ENCODE data around the gene MFAP4.

The MFAP4 gene, protein sequence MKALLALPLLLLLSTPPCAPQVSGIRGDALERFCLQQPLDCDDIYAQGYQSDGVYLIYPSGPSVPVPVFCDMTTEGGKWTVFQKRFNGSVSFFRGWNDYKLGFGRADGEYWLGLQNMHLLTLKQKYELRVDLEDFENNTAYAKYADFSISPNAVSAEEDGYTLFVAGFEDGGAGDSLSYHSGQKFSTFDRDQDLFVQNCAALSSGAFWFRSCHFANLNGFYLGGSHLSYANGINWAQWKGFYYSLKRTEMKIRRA

DNA sequence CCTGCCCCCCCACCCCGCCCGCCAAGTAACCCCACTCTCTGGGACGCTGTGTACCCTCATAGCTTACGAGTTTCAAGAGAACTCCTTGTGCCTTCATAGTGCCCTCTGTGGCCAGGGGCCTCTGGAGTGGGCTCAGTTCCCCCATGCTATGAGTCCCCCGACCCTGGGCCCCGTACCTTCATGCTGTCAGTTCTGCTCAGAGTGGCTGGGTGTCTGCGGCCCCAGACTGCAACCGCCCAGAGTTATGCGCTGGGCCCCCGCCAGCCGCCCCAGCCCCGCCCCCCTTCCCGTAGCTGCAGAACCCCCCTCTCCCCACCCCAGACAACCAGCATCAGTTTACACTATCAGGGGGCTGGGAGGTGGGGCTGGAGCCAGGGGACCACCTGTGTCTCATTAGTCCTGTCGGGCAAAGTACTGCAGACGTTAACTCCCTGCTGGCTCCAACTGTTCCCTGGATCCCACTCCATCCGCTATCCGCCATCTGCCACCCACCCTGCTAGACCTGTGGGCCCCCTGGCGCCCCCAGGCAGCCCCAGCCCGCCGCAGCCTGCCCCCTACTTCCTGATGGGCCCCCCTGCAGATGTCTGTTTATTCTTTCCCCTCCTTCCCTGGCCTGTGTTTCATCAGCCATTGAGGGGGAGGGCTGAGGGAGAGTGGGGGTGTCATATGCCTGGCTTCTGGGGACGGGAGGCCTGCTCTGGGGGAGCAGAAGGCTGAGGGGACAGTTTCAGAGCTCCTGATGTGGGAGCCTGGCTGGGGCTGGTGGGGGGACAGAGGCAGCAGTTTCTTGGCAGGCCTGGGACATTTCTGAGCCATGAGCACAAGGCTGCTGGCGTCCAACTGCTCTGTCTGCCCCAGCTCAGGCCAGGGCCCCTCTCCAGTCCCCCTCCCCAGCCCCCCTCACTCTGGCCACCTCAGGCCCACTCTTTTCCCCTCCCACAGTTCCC is at the start of gene MFAP4:
Gene MFAP4, minus strand, starts transcription at position 217 of the 947 bp plus-strand sequence. Its CDS starts 35 bp downstream, at position 182.
- Histone ChIP-seq H3K27ac (ENCODE audit: extremely low read depth, low read depth, low read length) (peak within 1 kb of the TSS; percentile 53; the same call in 1 of the 2 replicates), H3K36me3 (ENCODE audit: control insufficient read depth in 2 of 2, insufficient read depth in 1 of 2, low read length in 2 of 2) (peaks cover 7 to 32% of the 10 kb centered on the region in 2 experiments), H3K9me3 (ENCODE audit: control insufficient read depth, insufficient read depth, low read depth, low read length) (no peaks in the 10 kb centered on the region), H3K4me3 (ENCODE audit: low read depth, low read length) (no peak within 1 kb of the TSS), H3K4me1 (ENCODE audit: control insufficient read depth, insufficient read depth, low read length) (peaks cover 17% of the 10 kb centered on the region)
- ChIA-PET POLR2A (interaction anchor here (0.6 to 5.6 kb wide), 3 partner anchors 9 to 34 kb away, joined by 3 to 57 read pairs (median 3); partner anchors contain the start of genes B9D1 and MAPK7), CTCF (interaction anchor here (2.0 kb wide), 1 partner anchor 24 kb away, joined by 11 read pairs; the partner anchor contains the start of gene B9D1)
- TF ChIP-seq SP7 (tag by site-specific recombination; IDR thresholded peaks at IDR 0.05) (no peak), ZBTB20 (tag by site-specific recombination; IDR thresholded peaks at IDR 0.05) (peak; percentile 62; the same call in 1 of the 2 replicates), ZFHX2 (tag by site-specific recombination; conservative IDR thresholded peaks at IDR 0.05) (peak; percentile 94), ZNF24 (tag by site-specific recombination; IDR thresholded peaks at IDR 0.05) (0 out of 2 replicates have a peak, but pooled peaks have one; percentile 28), GLIS1 (tag by site-specific recombination; IDR thresholded peaks at IDR 0.05) (peak; percentile 99), GLIS2 (tag by site-specific recombination; IDR thresholded peaks at IDR 0.05) (peak; percentile 93), PRDM1 (tag by site-specific recombination; IDR thresholded peaks at IDR 0.05) (no peak), ZNF335 (tag by site-specific recombination; conservative IDR thresholded peaks at IDR 0.05) (no peak), ZBTB21 (tag by site-specific recombination; IDR thresholded peaks at IDR 0.05) (0 out of 2 replicates have a peak, but pooled peaks have one; percentile 20), WT1 (tag by site-specific recombination; IDR thresholded peaks at IDR 0.05) (peak; percentile 26), ZIC2 (tag by site-specific recombination; IDR thresholded peaks at IDR 0.05) (peak; percentile 100), EGR2 (tag by site-specific recombination; IDR thresholded peaks at IDR 0.05; ENCODE audit: low read depth) (peak; percentile 58; the same call in 1 of the 2 replicates), ZNF138 (tag by site-specific recombination; IDR thresholded peaks at IDR 0.05; ENCODE audit: borderline replicate concordance) (no peak), SCRT1 (tag by site-specific recombination; IDR thresholded peaks at IDR 0.05; ENCODE audit: borderline replicate concordance) (no peak), ZNF48 (tag by site-specific recombination; IDR thresholded peaks at IDR 0.05) (no peak), ZNF514 (tag by site-specific recombination; IDR thresholded peaks at IDR 0.05) (no peak), ZNF121 (tag by site-specific recombination; IDR thresholded peaks at IDR 0.05) (no peak)
- TF ChIP-seq, protein P1, sequence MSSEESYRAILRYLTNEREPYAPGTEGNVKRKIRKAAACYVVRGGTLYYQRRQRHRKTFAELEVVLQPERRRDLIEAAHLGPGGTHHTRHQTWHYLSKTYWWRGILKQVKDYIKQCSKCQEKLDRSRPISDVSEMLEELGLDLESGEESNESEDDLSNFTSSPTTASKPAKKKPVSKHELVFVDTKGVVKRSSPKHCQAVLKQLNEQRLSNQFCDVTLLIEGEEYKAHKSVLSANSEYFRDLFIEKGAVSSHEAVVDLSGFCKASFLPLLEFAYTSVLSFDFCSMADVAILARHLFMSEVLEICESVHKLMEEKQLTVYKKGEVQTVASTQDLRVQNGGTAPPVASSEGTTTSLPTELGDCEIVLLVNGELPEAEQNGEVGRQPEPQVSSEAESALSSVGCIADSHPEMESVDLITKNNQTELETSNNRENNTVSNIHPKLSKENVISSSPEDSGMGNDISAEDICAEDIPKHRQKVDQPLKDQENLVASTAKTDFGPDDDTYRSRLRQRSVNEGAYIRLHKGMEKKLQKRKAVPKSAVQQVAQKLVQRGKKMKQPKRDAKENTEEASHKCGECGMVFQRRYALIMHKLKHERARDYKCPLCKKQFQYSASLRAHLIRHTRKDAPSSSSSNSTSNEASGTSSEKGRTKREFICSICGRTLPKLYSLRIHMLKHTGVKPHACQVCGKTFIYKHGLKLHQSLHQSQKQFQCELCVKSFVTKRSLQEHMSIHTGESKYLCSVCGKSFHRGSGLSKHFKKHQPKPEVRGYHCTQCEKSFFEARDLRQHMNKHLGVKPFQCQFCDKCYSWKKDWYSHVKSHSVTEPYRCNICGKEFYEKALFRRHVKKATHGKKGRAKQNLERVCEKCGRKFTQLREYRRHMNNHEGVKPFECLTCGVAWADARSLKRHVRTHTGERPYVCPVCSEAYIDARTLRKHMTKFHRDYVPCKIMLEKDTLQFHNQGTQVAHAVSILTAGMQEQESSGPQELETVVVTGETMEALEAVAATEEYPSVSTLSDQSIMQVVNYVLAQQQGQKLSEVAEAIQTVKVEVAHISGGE (tag by site-specific recombination; conservative IDR thresholded peaks at IDR 0.05; ENCODE audit: low read depth): no peak
- TF ChIP-seq, protein P2, sequence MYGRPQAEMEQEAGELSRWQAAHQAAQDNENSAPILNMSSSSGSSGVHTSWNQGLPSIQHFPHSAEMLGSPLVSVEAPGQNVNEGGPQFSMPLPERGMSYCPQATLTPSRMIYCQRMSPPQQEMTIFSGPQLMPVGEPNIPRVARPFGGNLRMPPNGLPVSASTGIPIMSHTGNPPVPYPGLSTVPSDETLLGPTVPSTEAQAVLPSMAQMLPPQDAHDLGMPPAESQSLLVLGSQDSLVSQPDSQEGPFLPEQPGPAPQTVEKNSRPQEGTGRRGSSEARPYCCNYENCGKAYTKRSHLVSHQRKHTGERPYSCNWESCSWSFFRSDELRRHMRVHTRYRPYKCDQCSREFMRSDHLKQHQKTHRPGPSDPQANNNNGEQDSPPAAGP (tag by site-specific recombination; IDR thresholded peaks at IDR 0.05): no peak
- TF ChIP-seq, protein P3, sequence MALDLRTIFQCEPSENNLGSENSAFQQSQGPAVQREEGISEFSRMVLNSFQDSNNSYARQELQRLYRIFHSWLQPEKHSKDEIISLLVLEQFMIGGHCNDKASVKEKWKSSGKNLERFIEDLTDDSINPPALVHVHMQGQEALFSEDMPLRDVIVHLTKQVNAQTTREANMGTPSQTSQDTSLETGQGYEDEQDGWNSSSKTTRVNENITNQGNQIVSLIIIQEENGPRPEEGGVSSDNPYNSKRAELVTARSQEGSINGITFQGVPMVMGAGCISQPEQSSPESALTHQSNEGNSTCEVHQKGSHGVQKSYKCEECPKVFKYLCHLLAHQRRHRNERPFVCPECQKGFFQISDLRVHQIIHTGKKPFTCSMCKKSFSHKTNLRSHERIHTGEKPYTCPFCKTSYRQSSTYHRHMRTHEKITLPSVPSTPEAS (tag by site-specific recombination; IDR thresholded peaks at IDR 0.05): no peak
- TF ChIP-seq, protein P4, sequence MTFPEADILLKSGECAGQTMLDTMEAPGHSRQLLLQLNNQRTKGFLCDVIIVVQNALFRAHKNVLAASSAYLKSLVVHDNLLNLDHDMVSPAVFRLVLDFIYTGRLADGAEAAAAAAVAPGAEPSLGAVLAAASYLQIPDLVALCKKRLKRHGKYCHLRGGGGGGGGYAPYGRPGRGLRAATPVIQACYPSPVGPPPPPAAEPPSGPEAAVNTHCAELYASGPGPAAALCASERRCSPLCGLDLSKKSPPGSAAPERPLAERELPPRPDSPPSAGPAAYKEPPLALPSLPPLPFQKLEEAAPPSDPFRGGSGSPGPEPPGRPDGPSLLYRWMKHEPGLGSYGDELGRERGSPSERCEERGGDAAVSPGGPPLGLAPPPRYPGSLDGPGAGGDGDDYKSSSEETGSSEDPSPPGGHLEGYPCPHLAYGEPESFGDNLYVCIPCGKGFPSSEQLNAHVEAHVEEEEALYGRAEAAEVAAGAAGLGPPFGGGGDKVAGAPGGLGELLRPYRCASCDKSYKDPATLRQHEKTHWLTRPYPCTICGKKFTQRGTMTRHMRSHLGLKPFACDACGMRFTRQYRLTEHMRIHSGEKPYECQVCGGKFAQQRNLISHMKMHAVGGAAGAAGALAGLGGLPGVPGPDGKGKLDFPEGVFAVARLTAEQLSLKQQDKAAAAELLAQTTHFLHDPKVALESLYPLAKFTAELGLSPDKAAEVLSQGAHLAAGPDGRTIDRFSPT (tag by site-specific recombination; IDR thresholded peaks at IDR 0.05): no peak
- TF ChIP-seq, protein P5, sequence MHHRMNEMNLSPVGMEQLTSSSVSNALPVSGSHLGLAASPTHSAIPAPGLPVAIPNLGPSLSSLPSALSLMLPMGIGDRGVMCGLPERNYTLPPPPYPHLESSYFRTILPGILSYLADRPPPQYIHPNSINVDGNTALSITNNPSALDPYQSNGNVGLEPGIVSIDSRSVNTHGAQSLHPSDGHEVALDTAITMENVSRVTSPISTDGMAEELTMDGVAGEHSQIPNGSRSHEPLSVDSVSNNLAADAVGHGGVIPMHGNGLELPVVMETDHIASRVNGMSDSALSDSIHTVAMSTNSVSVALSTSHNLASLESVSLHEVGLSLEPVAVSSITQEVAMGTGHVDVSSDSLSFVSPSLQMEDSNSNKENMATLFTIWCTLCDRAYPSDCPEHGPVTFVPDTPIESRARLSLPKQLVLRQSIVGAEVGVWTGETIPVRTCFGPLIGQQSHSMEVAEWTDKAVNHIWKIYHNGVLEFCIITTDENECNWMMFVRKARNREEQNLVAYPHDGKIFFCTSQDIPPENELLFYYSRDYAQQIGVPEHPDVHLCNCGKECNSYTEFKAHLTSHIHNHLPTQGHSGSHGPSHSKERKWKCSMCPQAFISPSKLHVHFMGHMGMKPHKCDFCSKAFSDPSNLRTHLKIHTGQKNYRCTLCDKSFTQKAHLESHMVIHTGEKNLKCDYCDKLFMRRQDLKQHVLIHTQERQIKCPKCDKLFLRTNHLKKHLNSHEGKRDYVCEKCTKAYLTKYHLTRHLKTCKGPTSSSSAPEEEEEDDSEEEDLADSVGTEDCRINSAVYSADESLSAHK (tag by site-specific recombination; IDR thresholded peaks at IDR 0.05): peak; percentile 60; the same call in 1 of the 2 replicates
- TF ChIP-seq, protein P6, sequence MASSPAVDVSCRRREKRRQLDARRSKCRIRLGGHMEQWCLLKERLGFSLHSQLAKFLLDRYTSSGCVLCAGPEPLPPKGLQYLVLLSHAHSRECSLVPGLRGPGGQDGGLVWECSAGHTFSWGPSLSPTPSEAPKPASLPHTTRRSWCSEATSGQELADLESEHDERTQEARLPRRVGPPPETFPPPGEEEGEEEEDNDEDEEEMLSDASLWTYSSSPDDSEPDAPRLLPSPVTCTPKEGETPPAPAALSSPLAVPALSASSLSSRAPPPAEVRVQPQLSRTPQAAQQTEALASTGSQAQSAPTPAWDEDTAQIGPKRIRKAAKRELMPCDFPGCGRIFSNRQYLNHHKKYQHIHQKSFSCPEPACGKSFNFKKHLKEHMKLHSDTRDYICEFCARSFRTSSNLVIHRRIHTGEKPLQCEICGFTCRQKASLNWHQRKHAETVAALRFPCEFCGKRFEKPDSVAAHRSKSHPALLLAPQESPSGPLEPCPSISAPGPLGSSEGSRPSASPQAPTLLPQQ (tag by site-specific recombination; IDR thresholded peaks at IDR 0.05): peak; percentile 95
